Hematopoietic multipotent progenitor cell treated with erythropoietin and hydrocortisone succinate and interleukin-3 and kit ligand, for 4 days (in vitro differentiated cells): Measurements from ENCODE around the gene ADCY1.

Experiments used
- DNase-seq: peaks from one replicate; pipeline ENCODE4 v3.0.0-alpha.2; 2015

ADCY1 gene

DNA sequence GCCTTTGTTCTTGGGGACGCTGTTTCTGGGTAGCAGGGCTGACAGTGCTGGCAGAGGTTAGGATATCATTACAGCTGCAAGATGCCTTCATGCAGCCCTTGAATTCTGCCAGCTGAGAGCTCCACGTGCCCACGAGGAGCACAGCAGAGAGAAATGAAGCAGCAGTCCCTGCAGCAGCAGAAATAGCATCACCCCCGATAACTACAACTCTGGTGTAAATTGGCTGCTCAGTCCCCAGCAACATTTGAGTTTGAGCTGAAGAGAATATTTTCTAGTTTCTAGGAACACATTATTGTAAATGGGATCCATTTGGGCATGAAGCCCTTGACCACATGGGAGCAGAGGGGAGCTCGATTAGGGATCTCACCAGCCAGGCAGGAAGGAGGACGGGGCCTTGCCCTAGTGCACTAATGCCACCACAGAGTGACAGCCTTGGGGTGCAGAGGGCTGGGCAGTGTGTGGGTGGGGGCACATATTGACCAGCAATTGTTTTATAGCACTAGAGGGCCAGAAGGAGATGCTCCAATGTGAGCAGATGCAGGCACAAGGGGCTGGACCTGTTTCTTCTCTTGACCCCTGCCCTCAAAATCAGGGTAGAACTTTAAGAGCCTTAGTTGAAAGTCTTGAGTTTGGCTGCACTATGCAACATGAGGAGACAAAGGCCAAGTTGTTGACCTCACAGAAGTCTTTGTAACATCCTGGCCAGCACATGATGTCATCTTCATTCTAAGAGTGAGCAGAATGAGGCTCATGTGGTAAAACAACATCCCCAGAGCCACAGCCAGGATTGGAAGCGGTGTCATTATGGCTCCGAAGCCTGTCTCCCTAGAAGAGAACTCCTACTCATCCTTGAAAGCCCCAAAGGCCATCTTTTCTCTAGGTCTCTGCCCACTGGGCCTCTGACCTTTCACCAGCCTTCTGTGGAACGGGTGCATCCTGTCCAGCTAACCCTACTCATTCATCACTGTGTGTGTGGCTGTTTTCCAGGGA, 52.6 kb downstream of the ADCY1 start:
- no peak for DNase-seq

- DNase-seq, result no peak
These were observed 53.7 kb downstream of the ADCY1 start for GRCh38 chr7:45627691-45628456.

DNA sequence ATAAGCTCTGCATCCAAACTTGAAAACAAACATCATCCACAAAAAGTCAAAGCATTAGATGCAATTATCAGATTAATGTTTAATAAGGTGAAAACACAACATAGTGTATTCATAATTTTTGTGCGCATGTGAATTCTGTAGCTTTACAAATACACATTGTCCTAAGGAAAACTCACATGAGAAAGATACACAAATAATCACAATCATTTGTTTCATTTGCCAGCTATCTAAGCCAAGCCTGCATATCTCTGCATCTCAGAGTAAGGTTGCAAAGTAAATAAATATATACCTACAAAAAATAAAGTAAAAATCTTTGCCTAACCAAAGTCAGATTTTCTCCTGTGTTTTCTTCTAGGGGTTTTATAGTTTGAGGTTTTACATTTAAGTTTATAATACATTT, 57.4 kb downstream of the ADCY1 start:
- no peak for DNase-seq

DNA sequence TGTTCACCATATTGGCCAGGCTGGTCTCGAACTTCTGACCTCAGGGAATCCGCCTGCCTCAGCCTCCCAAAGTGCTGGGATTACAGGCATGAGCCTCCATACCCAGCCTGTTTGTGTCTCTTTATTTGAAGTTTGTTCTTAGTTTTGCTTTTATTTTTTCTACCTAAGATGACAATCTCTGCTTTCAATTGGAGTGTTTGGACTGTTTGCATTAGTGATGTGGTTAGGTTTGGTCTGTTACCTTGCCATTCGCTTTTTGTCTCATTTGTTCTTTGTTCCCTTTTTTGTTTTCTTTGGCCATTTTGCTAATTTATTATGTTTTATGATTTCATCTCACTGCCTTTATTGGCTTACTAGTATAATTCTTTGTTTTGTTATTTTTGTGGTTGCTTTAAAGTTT, 62.6 kb downstream of the ADCY1 start:
- DNase-seq, result no peak

GRCh38 chr7:45638916-45639315, 64.7 kb downstream of the ADCY1 start:
- DNase-seq, result no peak

- DNase-seq, result peak; percentile 66
These were observed 67.9 kb downstream of the ADCY1 start for GRCh38 chr7:45642044-45642443.

DNA sequence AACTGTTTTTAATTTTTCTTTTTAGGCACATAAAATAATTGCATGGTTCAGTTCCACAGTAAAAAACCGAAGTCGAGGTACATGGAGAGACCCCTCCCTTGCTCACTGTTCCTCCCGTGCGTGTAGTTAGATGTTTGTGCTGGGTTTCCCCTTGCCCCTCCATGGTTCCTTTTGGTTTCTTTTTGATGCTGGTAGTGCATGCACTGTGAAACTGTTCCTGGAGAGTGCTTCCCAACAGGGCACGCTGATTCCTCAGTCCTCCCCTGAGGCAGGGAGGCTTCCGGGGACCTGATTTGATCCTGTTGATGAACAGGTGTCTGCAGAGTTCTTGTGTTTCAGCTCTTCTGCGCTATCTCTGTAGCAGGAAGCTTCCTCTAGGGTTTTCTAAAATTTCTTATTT, 69.5 kb downstream of the ADCY1 start:
- no peak for DNase-seq

DNA sequence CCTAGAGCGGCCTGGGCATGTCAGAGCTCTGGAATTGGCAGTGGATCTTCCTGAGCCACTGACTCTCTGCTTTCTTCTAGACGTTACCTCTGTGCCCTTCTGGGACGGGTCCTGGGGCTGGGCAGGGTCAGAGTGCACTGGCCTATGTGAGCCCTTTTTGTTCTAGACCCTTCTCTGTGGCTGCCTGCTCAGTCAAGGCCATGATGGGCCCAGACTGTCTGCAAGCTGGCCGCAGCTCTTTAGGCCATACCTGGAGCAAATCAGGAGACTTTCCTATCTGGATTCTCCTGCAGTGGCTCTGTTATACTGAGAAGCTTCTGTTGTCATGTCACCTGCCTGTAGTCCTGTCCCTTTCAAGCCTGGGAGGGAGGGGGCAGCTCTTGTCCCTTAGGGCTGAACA, 70.1 kb downstream of the ADCY1 start:
- no peak for DNase-seq

DNA sequence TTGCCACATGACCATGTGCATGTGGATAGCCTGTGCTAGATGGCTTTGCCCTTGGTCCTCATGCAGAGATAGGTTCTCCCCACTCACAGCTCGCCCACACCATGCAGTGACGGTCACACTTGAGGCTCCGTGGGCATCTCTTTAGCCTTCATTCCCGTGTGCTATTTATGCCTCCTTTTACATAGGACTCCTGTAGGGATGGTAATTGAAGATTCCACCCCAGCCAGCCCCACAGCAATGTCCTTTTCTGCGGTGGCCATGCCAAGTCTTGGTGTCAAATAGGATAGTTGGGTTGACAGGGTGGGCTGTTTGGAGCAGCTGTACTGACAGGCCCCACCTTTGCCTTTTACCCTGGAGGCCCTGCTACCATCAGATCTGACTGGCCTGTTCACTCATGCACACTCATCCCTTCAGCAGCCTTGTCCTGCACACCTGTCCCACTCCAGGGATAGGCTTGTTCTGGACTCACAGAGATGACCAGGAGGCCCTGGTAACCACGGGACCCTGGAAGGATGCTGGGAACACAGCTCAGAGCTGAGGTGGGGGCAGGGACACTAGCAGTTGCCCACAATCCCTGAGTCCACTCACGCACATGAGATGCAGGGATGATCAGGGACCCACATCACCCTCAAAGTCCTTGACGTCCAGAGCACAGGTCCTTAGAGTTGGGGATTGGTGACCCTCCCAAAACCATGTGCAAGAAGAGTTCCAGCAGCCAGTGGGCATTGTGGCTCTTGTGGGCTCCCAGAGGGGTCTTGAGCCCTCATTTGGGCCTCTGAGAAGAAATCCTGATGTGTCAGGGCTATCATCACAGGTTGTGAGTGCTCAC, 71.2 kb downstream of the ADCY1 start:
- DNase-seq, result no peak

DNA sequence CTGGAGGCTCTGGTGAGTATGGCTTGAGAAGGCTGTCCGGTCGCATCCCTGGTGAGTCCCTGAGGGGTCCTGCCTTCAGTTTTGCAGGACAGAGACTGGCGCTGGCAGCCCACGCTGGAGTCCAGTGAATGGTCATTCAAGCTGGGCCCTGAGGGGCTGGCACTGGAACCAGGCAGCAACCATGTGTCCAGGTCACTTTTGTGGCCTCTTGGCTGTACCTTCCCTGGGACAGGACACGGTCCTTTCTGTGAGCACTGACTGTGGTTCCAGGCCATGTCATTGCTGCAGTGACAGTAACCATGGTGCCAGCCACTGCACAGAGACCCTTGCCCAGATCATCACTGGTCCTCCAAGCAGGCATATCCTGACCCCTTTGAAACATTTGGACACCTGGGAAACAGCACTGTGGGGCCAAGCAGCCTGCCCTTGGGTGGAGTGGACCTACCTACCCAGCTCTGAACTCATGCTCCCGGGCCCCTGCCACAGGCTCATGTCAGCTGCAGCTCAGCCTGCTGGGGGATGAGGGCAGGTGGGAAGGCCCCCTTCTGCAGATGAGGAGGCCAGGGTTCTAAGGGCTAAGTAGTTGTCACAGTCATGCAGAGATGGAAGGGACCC, 72.1 kb downstream of the ADCY1 start:
- no peak for DNase-seq

DNA sequence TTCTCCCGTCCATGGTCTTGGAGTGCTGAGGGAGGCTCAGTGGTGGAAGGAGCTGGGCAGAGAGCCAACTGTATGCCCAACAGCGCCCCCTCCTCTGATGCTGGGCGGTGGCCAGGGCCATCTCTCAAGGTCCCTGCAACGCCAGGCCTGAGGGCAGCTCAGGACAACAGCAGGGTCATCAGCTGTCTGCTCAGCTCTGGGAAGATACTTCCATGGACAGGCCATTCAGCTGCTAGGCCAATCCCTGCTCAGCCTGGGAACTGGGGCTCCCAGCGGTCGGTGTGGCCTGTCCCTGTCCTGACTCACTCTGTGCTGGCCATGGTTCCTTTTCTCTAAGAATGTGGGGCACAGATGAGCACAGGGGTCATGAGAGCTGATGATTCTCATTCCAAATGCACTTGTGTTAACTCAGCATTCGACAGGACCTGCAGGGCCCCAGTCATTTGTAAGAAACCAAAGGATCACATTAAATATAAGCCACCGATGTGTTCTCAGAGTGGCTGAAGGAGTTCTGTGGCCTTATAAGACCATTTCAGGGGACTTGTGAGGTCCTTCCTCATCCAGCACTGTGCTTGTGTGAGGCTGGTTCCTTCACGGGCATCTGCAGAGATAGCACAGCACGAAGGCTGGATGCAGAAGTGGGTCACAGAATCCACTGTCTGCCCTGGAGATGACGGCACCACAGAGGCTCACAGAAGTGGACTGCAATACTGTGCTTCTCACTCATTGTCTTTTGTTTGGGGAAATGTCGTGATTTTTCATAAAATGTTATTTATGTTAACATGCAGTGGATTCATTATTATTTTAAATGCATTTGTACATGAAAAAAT, 73.0 kb downstream of the ADCY1 start:
- DNase-seq, result no peak

GRCh38 chr7:45647967-45648670, 74.0 kb downstream of the ADCY1 start:
- no peak for DNase-seq

- no peak for DNase-seq
These were observed 74.5 kb downstream of the ADCY1 start for GRCh38 chr7:45648671-45648995.

DNA sequence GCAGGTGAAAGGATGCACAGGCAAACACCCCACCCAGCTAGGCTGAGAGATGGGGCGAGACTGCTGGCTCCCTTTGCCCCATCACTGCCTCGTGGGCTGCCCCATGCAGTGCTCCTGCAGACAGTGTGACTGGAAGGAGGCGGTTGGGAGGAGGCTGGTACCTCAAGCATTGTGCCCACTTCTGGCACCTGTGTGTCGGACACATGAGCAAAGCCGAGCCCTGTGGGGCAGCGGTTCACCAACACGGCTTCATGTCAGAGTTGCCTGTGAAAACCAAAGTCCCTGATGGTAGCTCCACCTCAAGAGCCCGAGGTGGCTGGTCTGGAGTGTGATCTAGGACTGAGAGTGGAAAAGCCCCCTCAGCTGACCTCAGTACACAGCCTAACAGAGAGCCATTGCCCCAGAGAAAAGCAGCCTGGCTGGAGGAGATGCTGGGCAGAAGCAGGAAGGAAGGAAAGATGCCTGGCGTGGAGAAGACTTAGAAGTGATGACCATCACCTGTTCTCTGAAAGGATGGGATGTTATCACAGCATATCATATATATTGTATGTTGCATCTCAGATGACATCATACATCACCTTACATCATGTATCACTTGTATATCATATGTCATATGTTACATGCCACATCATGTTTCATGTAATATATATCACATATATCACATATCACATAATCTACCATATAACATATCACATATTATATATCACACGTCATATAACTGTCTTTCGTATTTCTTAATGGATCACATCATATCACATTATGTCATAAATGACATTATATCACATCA, 75.6 kb downstream of the ADCY1 start:
- no peak for DNase-seq

DNA sequence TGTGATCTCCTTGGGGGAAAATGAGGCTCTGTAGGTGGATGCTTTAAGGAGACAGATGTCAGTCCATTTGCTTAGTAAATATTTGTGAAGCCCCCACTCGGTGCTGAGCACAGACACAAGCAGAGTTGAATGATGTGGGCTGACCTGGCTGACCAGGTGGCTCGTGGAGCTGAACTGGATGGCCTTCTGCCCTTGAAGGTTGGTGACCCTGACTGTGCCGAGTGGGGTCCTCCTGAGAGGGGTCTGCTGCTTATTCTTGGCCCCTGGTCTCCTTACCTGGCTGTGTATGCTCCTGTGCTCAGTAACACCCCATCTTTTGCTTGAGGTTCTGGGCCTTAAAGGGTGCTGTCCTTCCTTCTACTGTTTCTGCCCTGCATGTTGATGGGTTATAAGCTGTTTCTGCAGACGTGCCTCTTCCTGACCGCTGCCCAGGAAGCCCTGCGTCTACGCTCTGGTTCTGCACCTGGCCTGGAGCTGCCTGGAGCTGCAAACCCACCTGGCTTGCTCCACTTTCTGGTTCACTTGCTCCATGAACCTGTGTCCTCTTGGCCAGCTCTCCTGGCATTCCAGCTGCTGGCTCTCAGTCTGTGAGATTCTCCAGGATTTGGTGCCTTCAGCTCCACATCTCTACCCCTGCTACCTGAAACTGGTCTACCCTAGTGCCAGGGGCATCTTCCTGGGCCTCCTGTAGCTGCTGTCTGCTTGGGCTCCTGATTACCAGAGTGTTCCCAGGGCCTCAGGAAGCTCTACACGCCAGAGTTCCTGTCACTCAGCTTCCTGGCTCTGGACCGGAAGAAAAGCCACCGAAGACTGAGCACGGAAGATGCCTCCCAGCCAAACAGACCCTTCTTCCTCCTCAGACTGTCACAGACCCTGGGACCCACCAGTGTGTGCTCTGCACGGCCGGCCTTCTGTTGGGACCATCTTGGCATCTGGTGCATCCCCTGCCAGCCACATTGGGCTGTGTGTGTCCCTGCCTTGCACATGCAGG, 76.5 kb downstream of the ADCY1 start:
- DNase-seq, result no peak

DNA sequence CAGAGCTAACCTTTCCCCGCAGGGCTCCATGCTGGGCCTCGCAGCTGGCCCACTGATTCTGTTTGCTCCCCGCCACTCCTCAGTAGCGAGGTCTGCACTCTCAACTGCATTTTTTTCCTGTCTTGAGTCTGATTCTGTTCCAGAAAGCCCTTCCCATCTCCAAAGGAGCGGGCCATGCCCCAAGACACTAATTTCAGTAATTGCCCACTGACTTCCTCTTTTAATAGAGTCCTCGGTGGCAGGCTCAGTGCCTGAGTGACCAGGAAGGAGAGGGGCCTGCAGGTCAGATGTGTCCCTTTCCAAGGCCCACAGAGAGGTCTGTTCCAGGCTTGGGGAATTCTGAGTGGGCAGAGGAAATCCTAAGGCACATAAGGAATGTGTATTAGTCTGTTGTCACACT, 77.4 kb downstream of the ADCY1 start:
- DNase-seq, result no peak

DNA sequence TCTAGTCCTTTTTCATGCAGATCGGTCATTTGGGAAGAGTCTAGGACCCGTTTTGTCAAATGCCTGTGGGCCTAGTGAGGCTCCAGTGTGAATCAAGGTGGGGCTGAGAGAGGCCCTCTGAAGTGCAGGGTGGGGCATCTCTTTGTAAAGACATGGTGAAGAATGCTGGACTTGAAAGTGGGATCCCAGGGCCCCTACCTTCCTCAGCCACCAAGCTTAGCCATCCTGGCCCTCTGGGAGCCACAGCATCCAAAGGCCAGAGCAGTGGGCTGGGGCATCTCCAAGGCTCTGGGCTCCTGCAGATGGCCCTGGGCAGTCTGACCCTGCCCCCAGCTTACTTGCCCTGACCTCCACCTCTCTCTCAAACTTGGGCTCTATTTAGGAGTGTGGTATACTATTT, 78.5 kb downstream of the ADCY1 start:
- DNase-seq, result no peak

DNA sequence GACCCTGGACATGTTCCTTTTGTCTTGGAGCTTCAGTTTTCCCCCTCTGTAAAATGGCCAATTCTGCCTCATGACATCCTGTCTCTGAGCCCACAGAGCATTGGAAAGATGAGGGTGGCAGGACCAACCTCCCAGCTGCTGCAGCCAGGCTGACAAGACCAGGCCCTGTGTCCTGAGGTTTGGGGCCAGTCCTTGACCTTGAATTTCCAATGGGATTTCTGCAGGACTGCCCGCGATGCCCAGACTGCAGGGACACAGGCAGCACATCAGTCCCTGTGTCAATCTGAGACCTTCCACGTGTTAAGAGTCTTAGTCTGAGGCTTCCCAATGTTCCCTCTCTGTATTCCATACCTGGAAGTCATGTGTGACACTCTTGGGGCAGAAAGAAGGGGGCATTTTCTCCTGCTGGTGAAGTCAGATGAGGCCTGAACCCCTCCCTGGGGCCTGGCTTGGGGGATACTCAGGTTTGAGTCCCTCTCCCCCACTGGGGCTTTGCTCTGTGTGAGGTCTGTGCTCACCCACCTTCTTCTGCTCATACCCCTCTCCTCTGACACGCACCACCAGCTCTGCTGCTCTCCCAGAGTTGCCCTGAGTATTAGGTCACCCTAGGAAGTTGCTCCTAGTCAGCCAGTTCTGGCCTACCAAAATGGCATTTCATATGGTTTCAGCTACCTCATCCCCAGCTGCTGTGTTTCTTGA, 79.2 kb downstream of the ADCY1 start:
- DNase-seq, result no peak
